GM12873 (cell line): ENCODE measurements around the gene DHRS7B.

Experiments used
- CTCF ChIP-seq: IDR thresholded peaks from 2 replicates; pipeline ENCODE4 v1.5.1; 2012; ENCODE audit warnings: low read depth, mild to moderate bottlenecking, moderate library complexity, low read length, control low read depth; ENCODE audit not compliant: insufficient read depth; ENCODE audit errors: missing control alignments

The DHRS7B gene

GRCh38 chr17:21164620-21165019 is 37.9 kb downstream of the DHRS7B start:
- TF ChIP-seq CTCF: no peak

DNA sequence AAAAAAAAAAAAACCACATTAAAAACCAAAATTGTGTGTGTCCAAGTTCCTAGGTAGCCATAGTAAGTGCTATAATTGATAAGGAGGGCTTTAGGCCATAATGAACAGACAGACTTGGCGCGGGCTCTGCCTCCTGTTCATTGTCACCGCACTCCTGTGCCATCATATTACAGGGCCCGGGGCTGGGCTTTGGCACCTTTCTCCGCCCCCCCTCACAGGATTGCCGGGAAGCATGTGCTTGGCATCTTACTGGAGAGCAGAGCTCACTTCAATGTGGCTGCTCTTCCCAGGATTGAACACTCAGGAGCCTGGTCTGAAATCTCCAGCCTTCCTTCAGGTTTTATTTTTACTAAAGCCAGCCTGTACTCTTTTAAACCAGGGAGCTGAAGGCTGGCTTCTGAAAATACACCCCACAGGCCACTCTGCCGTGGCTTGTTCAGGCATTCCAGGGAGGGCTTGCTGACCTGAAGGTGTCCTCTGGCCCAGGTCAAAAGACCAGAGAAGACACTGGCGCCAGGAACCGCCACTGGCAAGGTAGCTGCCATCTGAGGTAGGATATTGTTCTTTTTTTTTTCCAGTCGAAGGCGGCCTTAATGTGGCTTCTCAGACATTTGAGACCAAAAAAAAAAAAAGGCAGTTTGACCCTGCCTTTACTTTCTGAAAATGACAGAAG is 39.3 kb downstream of the DHRS7B start:
- TF ChIP-seq CTCF: no peak

- no peak for TF ChIP-seq CTCF
These were observed 39.9 kb downstream of the DHRS7B start for GRCh38 chr17:21166595-21167210.

DNA sequence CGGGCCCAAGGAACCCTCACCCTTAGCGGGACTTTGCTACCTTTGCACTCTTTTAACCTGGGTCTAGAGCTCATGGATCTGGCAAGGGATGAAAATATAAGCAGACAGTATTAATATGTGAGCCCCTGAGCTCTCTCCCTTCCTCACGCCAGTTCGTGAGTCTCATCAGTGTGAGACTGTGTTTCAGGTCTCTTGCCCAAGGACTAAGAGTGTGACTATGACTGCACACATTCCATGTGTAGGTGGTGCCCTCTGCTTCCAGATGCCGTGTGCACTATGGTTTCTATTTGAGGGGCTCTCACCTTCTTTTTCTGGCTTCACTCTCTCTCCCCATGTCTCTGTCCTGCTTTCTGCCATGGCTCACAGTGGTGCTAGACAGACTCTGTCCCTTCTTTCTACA is 40.5 kb downstream of the DHRS7B start:
- no peak for TF ChIP-seq CTCF

- no peak for TF ChIP-seq CTCF
These were observed 41.7 kb downstream of the DHRS7B start for GRCh38 chr17:21168555-21168865.

DNA sequence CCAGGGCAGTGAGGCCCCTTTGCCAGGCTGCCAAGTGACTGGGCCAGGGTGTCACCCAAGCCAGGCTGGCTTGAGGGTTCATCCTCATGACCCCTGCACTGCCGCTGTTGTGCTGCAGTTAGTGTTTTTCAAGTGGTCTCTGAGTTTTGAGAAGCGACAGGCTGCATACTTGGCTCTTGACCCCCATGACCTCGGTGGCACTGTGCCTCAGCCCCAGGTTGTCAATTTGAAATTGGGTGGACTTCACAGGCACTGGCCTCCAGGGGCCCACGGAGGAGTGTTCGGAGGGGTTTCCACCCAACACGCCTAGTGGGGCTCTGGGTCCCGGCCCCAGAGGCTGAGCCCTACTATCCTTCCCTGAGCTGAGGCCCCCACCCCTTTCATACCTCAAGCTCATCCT is 42.7 kb downstream of the DHRS7B start:
- no peak for TF ChIP-seq CTCF

DNA sequence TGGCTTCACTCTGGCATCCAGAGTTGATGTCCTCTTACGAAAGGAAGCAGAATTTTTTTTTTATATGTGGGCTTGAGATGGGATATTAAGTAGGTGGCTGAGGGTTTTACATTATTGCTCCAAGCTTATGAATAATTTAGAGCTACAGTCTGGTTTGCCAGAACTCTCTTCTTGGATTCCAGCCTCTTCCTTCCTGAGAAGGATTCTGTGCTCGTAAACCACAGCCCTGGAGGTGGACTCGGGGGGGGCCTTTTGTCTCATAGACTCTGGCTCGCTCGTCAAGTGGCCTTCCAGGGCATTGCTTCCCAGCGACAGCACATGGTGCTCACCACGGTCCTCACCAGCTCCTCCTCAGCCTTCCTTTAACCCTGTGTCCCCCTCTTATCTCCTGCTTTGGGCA is 44.0 kb downstream of the DHRS7B start:
- no peak for TF ChIP-seq CTCF
